ENCODE measurements around the gene FNDC3B. TPM values are rescaled to one million over a fixed set of nuclear protein-coding genes. Genes with fewer than 3 reads are reported as not detected.

FNDC3B gene
- polyA plus RNA-seq, 2 of the 4 experiments (the other 2 are of a cell fraction), result 29.5 to 33.6 TPM

DNA sequence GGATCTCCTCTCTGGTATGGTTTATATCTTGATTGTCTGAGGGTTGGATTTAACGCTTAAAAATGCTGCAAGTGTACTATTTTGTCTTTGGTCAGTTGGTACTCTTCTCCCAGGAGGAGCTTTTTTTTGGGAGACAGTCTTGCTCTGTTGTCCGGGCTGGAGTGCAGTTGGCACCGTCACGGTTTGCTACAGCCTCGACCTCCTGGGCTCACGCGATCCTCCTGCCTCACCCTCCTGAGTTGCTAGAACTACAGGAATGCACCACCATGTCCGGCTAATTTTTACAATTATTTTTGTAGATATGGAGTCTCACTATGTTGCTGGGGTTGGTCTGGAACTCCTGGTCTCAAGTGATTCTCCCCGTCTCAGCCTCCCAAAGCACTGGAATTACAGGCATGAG, 89.5 kb downstream of the FNDC3B start (continued):
- TF ChIP-seq, protein P1, sequence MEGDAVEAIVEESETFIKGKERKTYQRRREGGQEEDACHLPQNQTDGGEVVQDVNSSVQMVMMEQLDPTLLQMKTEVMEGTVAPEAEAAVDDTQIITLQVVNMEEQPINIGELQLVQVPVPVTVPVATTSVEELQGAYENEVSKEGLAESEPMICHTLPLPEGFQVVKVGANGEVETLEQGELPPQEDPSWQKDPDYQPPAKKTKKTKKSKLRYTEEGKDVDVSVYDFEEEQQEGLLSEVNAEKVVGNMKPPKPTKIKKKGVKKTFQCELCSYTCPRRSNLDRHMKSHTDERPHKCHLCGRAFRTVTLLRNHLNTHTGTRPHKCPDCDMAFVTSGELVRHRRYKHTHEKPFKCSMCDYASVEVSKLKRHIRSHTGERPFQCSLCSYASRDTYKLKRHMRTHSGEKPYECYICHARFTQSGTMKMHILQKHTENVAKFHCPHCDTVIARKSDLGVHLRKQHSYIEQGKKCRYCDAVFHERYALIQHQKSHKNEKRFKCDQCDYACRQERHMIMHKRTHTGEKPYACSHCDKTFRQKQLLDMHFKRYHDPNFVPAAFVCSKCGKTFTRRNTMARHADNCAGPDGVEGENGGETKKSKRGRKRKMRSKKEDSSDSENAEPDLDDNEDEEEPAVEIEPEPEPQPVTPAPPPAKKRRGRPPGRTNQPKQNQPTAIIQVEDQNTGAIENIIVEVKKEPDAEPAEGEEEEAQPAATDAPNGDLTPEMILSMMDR (IDR thresholded peaks at IDR 0.05), result no peak
- no peak for TF ChIP-seq CEBPB (IDR thresholded peaks at IDR 0.05)
- TF ChIP-seq EHF (CRISPR knock-in tag; IDR thresholded peaks at IDR 0.05), result no peak
- no peak for TF ChIP-seq RNF2 (IDR thresholded peaks at IDR 0.05; ENCODE audit: borderline replicate concordance, low read depth)
- TF ChIP-seq ZSCAN20 (CRISPR knock-in tag; IDR thresholded peaks at IDR 0.05), result no peak
- TF ChIP-seq, protein P2, sequence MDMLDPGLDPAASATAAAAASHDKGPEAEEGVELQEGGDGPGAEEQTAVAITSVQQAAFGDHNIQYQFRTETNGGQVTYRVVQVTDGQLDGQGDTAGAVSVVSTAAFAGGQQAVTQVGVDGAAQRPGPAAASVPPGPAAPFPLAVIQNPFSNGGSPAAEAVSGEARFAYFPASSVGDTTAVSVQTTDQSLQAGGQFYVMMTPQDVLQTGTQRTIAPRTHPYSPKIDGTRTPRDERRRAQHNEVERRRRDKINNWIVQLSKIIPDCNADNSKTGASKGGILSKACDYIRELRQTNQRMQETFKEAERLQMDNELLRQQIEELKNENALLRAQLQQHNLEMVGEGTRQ (IDR thresholded peaks at IDR 0.05), result no peak
- no peak for TF ChIP-seq RAD21 (conservative IDR thresholded peaks at IDR 0.05 in 1 of 2, IDR thresholded peaks at IDR 0.05 in 1 of 2)
- TF ChIP-seq, protein P3, sequence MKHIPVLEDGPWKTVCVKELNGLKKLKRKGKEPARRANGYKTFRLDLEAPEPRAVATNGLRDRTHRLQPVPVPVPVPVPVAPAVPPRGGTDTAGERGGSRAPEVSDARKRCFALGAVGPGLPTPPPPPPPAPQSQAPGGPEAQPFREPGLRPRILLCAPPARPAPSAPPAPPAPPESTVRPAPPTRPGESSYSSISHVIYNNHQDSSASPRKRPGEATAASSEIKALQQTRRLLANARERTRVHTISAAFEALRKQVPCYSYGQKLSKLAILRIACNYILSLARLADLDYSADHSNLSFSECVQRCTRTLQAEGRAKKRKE (CRISPR knock-in tag; IDR thresholded peaks at IDR 0.05; ENCODE audit: low read depth), result no peak
- no peak for TF ChIP-seq JUN (IDR thresholded peaks at IDR 0.05)

DNA sequence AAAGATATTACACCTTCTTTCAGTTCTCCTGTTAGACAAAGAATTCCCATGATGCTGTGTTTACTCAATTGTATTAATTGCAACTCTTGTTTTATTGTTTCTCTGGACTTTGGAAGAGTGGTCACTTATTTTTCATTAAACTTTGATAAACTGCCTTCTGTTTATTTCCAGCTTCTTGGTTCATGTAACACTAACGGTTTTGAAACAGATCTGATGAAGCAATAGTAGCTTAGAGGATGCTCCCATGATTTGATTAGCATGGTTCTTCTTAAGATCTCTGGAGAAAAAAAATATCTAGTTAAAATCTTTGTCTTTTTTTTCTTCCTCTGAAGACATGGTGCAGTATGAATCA, 90.1 kb downstream of the FNDC3B start:
- H3K4me3 ChIP-seq, result no peak overlapping the region; the same call in 2 of the 3 replicates
- peak overlapping the region; percentile 87 to 98 for H3K27ac ChIP-seq
- FAIRE-seq (no peak), ATAC-seq (peak in 1 of 2 experiments; percentile 32; a peak in 2 of 6 replicates), DNase-seq (ENCODE audit: low read depth in 1 of 2, low spot score in 1 of 2) (peak in 1 of 2 experiments; percentile 22)
- H3K9me3 ChIP-seq, result no peaks in the 10 kb centered on the region
- H3K4me1 ChIP-seq, result peaks cover 95% of the 10 kb centered on the region
- no peak for TF ChIP-seq RNF2 (IDR thresholded peaks at IDR 0.05; ENCODE audit: borderline replicate concordance, low read depth)
- no peak for TF ChIP-seq HEYL (CRISPR knock-in tag; IDR thresholded peaks at IDR 0.05)
- no peak for TF ChIP-seq CHD2 (IDR thresholded peaks at IDR 0.05; ENCODE audit: low read length, partially characterized antibody)
- TF ChIP-seq RAD21 (conservative IDR thresholded peaks at IDR 0.05 in 1 of 2, IDR thresholded peaks at IDR 0.05 in 1 of 2), result no peak
- TF ChIP-seq MAFK (IDR thresholded peaks at IDR 0.05; ENCODE audit: partially characterized antibody), result no peak
- TF ChIP-seq, protein P4, sequence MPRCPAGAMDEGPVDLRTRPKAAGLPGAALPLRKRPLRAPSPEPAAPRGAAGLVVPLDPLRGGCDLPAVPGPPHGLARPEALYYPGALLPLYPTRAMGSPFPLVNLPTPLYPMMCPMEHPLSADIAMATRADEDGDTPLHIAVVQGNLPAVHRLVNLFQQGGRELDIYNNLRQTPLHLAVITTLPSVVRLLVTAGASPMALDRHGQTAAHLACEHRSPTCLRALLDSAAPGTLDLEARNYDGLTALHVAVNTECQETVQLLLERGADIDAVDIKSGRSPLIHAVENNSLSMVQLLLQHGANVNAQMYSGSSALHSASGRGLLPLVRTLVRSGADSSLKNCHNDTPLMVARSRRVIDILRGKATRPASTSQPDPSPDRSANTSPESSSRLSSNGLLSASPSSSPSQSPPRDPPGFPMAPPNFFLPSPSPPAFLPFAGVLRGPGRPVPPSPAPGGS (IDR thresholded peaks at IDR 0.05), result no peak
- no peak for TF ChIP-seq NR3C1 (IDR thresholded peaks at IDR 0.05)
- no peak for TF ChIP-seq MAZ (IDR thresholded peaks at IDR 0.05; ENCODE audit: borderline replicate concordance, low read depth, low read length)
- TF ChIP-seq, protein P5, sequence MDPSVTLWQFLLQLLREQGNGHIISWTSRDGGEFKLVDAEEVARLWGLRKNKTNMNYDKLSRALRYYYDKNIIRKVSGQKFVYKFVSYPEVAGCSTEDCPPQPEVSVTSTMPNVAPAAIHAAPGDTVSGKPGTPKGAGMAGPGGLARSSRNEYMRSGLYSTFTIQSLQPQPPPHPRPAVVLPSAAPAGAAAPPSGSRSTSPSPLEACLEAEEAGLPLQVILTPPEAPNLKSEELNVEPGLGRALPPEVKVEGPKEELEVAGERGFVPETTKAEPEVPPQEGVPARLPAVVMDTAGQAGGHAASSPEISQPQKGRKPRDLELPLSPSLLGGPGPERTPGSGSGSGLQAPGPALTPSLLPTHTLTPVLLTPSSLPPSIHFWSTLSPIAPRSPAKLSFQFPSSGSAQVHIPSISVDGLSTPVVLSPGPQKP (IDR thresholded peaks at IDR 0.05; ENCODE audit: low read depth, low read length), result no peak
- TF ChIP-seq, protein P6, sequence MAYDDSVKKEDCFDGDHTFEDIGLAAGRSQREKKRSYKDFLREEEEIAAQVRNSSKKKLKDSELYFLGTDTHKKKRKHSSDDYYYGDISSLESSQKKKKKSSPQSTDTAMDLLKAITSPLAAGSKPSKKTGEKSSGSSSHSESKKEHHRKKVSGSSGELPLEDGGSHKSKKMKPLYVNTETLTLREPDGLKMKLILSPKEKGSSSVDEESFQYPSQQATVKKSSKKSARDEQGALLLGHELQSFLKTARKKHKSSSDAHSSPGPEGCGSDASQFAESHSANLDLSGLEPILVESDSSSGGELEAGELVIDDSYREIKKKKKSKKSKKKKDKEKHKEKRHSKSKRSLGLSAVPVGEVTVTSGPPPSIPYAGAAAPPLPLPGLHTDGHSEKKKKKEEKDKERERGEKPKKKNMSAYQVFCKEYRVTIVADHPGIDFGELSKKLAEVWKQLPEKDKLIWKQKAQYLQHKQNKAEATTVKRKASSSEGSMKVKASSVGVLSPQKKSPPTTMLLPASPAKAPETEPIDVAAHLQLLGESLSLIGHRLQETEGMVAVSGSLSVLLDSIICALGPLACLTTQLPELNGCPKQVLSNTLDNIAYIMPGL (CRISPR knock-in tag; IDR thresholded peaks at IDR 0.05; ENCODE audit: borderline replicate concordance), result no peak
- TF ChIP-seq CEBPB (IDR thresholded peaks at IDR 0.05), result no peak; a peak in 1 of 4 replicates
- ChIA-PET CTCF (interaction anchor here (1.1 to 1.6 kb wide), 3 partner anchors 9 to 211 kb away, joined by 3 to 5 read pairs (median 4); no protein-coding TSS in a partner anchor), POLR2A (interaction anchor here (0.7 to 3.2 kb wide), 2 partner anchors 10 to 20 kb away, joined by 3 to 24 read pairs; no protein-coding TSS in a partner anchor)
- 0% methylated on average over 1 of the region's 1 CpG for WGBS (ENCODE audit: missing lambda C conversion rate)
- peak overlapping the region; percentile 68 for H3K4me2 ChIP-seq

Data from A549 (cell line).